NCI-H345 treated with DMSO at 0.1 percent for 48 hours (cell line): Measurements from ENCODE around the gene PLCB4.

ENCODE experiments used
- DNase-seq: peaks from one replicate; lab custom pipeline; 2025; ENCODE audit not compliant: unreplicated experiment; lab: John Stamatoyannopoulos, UW

PLCB4 gene

DNA sequence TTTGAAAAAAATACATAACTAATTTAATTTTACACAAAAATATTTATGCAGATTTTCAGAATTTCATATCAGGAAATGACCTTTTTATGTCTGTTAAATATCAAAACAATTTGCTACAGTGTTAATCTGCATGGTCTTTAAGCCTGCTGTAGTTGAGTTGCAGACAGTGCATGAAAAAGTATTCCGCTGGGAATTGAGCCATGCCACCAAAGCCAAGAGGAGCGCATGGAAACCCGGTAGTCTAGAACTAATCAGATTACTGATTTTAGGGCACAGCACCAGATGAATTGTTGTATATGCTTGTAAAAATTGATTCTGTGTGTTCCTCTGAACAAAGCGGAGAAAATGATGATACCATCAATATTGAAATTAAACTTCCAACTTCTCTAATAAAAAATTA, 411.2 kb downstream of the PLCB4 start:
- DNase-seq, result no peak

- DNase-seq, result no peak
Observed at GRCh38 chr20:9482180-9482579, 413.3 kb downstream of the PLCB4 start.

- DNase-seq, result no peak
Observed at GRCh38 chr20:9483131-9483530, 414.2 kb downstream of the PLCB4 start.

GRCh38 chr20:9485614-9486340, 416.9 kb downstream of the PLCB4 start:
- DNase-seq, result no peak

DNA sequence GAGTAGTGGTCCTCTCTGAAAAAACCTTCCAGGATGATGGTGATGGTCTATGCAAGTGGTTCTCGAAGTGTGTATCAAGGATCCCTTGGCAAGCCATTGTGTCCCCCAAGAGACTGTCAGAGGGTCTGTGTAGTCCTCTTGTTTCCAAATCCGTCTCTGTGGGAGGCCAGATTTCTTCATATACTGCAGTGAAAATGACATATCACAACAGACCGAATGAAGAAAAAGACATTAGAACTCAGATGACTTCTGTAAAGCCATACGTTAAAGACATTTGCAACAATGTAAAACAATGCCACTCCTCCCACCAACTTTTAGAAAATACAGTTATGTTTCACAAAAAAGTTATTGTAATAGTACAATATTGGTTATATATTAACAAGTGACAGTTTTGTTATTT, 418.3 kb downstream of the PLCB4 start:
- DNase-seq, result no peak

- no peak for DNase-seq
Observed at GRCh38 chr20:9488063-9488462, 419.2 kb downstream of the PLCB4 start.

- DNase-seq, result no peak
Observed at GRCh38 chr20:9490161-9490560, 421.3 kb downstream of the PLCB4 start.

GRCh38 chr20:9490631-9491030, 421.7 kb downstream of the PLCB4 start:
- DNase-seq, result no peak

DNA sequence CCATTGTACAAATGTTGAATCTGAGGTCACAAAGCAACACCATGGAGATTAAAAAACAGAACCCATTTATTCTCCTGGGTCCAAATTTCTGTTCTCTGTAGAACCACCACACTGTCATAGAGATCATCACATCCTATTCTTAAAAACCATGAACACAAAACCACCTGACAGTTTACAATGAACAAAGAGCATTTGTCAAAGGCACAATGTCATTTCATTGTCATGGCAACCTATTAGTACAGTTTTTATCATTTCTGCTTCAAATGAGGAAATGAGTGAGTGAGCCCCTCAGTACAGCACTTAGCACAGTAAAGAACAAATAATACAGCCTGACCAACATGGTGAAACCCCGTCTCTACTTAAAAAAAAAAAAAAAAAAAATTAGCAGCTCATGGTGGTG, 422.4 kb downstream of the PLCB4 start:
- no peak for DNase-seq

DNA sequence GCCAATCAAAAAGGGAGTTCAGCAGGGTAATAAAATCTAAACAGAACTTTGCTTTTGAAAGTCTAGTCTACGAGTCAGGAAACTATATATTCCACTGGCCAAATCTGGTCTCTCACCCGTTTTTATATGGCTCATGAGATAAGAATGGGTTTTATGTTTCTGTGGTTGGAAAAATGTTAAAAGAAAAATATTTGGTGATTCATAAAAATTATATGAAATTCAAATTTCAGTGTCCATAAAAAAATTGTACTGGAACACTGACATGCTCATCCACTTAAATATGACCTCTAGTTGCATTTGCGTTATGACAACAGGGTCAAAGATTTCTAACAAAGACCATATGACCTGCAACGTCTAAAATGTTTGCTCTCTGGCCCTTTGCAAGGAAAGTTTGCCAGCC, 423.2 kb downstream of the PLCB4 start:
- no peak for DNase-seq

- no peak for DNase-seq
Observed at GRCh38 chr20:9493803-9494202, 424.9 kb downstream of the PLCB4 start.

- no peak for DNase-seq
Observed at GRCh38 chr20:9495701-9496100, 426.8 kb downstream of the PLCB4 start.

- no peak for DNase-seq
Observed at GRCh38 chr20:9496155-9496554, 427.3 kb downstream of the PLCB4 start.

GRCh38 chr20:9498322-9498721, 429.4 kb downstream of the PLCB4 start:
- DNase-seq, result no peak

DNA sequence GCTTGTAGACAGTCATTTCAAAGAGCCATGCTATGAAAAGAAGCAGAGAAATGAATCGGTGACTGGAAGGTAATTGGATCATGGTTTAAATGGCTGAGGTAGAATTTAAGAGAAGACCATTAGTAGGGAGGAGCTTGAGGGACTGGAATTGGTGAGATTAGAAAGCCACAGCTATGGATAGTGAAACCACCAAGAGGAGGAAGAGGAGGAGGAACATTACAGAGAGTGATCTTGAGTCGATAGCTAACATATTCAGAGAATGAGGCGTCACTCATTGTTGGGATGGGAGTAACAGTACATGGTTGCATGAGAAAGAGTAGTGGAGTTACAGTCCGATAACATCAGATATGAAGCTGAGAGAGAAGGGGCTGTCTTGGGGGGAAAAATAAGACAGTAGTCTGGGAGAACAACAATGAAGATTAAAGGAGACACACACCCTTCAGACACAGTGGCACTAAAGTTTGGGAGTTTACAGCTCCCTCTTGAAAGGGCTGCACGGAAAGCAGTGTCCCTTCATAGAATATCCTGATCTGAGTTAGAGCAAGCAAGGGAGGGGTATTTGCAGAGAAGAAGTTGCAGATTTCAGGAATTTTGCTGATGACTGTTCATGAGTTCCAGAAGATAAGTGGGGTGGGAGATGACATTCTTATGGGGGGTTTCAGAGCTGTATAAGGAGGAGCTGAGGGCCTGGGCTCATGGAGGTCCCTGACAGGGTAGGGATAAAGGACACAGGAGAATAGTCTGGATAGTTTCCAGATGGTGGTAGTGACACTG, 430.4 kb downstream of the PLCB4 start:
- no peak for DNase-seq

DNA sequence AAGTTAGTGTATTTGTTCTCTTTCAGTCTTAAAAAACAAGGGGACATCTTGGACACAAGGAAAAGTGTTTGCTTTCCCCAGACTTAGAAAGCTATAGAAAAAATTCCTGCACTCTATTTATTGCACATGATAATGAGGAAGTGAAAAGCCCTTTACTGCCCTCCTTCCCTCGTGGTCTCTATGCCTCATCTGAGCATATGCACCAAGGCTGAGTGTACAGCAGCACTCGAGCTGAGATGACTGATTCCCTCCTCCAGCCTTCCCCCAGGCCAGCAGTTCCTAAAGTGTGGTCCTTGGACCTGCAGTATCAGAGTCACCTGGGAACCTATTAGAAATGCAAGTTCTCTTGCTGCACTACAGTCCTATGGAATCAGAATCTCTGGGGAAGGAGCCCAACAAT, 431.2 kb downstream of the PLCB4 start:
- no peak for DNase-seq

DNA sequence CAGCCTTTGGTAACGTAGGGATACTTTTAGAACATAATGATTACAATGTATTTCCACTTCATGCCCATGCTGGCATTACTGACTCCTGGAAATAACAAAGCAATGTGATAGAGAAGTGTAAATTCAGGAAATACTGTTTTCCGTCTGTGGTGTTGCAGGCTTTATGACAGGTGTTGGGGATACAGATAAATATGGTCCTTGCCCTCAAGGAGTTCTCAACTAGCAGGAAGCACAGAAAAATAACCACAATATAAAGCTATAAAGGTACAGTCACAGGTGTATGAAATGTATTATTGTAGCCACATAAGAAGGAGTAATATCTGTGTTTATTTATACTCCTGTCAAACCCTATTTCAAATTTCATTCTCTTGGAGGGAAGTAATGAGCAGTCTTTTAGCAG, 432.6 kb downstream of the PLCB4 start:
- DNase-seq, result no peak

GRCh38 chr20:9503526-9504245, 434.8 kb downstream of the PLCB4 start:
- no peak for DNase-seq

GRCh38 chr20:9506280-9506821, 437.5 kb downstream of the PLCB4 start:
- no peak for DNase-seq

GRCh38 chr20:9506964-9507369, 438.1 kb downstream of the PLCB4 start:
- no peak for DNase-seq

DNA sequence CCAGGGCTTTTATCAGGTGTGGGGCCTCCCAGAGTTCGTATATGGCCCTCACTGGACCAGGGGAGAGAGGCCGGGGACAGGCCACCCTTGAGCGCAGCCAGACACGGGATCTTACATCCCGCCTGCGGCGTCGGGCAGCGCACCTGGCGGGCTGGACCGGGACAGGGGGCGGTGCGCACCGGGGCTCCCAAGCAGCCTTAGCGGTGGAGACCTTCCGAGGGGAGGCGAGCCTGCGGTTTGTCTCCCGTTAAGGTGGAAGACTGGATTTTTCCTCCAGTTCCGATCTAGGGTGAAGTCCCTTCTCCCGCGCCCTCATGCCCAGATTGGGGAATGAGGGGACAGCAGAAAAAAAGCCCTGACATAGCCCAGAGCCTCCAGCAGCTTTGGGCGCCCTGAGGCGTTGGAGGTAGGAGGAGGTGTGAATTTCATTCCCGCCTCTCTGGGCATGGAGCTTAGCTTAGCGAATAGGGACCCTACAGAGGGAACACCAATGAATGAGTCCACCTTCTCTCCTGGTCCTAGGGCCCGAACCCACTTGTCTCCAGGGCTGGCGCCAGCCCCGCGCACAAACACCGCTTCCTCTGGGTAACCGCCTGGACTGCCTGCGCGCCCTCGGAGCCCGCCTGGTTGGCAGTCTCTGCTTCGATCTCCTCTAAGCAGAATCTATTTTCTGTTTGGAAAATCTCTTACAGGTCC, 438.8 kb downstream of the PLCB4 start:
- no peak for DNase-seq
